GM18511 (cell line): ENCODE results near the gene CYP27A1.

Experiments used
- ATAC-seq: cut with Tn5 transposase; IDR thresholded peaks from one replicate; pipeline ENCODE4 v1.9.1; 2021; ENCODE audit warnings: mild to moderate bottlenecking, moderate library complexity; ENCODE audit not compliant: unreplicated experiment

CYP27A1 gene

GRCh38 chr2:218809515-218809914 is 27.6 kb downstream of the CYP27A1 start:
- no peak for ATAC-seq

- no peak for ATAC-seq
These were observed 28.3 kb downstream of the CYP27A1 start for GRCh38 chr2:218810256-218810655.

GRCh38 chr2:218811382-218811781 is 29.4 kb downstream of the CYP27A1 start:
- no peak for ATAC-seq

GRCh38 chr2:218812096-218812815 is 30.3 kb downstream of the CYP27A1 start:
- no peak for ATAC-seq

GRCh38 chr2:218812861-218813260 is 30.9 kb downstream of the CYP27A1 start:
- ATAC-seq: no peak

- ATAC-seq: no peak
These were observed 32.0 kb downstream of the CYP27A1 start for GRCh38 chr2:218813771-218814460.

DNA sequence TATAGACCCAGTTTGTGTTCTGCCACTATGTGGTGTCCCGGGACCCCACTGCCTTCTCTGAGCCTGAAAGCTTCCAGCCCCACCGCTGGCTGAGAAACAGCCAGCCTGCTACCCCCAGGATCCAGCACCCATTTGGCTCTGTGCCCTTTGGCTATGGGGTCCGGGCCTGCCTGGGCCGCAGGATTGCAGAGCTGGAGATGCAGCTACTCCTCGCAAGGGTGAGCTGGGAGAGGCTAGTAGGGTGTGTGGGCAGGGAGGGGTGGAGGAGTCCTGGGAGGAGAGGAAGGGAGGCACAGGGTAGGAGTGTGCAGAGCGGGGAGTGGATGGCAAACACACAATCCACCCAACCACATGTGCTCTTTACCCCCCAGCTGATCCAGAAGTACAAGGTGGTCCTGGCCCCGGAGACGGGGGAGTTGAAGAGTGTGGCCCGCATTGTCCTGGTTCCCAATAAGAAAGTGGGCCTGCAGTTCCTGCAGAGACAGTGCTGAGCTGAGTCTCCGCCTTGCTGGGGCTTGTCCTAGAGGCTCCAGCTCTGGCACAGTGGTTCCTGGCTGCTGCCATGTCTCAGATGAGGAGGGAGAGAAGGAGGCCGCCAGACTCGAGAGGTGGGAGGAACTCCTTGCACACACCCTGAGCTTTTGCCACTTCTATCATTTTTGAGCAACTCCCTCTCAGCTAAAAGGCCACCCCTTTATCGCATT is 32.7 kb downstream of the CYP27A1 start:
- ATAC-seq: no peak

DNA sequence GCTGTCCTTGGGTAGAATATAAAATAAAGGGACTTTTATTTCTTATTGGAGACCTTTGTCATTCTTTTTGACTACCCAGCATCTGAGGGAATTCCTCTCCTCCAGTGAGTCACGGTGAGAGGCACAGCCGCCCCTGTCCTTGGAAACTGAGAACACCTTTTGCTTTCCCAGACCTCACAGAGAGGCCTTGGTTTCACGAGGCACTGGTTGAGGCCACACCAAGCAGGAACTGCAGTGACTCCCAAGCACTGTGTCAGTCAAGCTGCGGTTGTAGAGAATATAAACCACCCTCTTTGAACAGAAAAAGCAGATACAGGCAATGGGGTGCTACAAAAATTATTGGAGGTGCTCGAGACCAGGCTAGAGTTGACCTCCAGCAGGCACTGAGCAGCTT is 33.3 kb downstream of the CYP27A1 start:
- no peak for ATAC-seq

DNA sequence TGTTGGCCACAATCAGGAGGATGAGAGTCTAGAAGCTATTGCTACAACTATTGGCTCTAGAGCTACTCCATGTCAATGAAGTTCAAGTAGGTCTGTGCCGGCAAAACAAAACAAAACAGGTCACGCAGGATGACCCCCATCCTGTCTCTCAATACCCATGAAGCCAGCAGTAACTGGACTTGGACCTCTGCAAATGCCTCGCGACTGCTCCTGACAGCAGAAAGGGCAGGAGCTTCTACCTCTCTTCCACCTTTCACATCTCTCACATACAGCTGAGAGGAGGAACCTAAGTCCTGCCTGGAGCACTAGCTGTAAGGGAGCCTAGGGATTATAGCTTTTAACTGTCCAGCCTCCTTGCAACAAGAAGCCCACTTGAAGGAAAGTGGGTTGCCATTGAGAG is 33.7 kb downstream of the CYP27A1 start:
- no peak for ATAC-seq

GRCh38 chr2:218816561-218817011 is 34.6 kb downstream of the CYP27A1 start:
- ATAC-seq: no peak

GRCh38 chr2:218819093-218819492 is 37.1 kb downstream of the CYP27A1 start:
- ATAC-seq: no peak

- ATAC-seq: no peak
These were observed 38.9 kb downstream of the CYP27A1 start for GRCh38 chr2:218820746-218821369.

DNA sequence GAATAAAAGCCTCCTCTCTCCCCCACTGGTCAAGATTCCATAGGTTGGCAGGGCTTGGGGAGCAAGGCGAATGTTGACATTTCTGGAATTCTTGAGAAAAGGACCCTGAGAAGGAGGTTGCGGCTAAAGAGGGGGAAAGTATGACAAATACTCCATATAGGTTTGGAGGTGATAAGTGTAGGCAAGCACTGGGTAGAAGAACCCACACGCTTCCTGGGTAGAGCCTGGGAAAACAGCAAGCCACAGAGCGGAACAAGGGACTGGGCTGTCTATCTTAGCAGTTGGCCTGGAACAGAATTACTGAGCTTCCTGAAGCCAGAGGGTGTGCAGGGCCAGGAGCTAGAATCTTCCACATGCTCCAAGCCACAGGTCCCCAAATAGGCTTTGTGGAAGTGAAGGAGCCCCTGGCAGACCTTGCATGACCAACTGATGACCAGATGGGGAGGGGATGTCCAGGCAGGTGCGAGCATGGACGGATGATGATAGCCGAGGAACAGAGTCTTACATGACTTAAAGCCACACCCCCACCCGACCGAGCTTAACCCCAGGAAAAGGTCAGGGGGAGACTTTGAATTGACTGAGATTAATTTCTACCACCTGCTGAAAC is 39.8 kb downstream of the CYP27A1 start:
- no peak for ATAC-seq

- ATAC-seq: no peak
These were observed 40.7 kb downstream of the CYP27A1 start for GRCh38 chr2:218822622-218823021.

- no peak for ATAC-seq
These were observed 41.4 kb downstream of the CYP27A1 start for GRCh38 chr2:218823196-218823855.

DNA sequence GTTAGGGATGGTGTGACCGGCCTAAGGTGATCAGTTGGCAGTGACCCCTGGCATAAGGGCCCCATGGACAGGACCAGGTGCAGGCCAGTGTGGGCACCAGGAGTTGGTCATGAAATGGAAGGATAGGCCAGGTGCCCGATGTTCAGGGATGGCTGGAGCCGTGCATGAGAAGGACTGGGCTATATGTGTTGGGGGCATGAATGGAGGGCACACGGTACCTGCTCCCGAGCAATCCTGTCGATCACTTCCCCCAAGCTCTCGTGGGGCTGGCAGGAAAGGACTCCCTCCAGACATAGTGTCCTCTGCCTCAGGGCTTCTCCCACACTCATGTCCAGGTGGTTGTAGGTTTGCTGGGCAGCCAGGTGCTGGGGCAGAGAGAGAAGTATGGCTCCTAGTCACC is 42.1 kb downstream of the CYP27A1 start:
- ATAC-seq: no peak

GRCh38 chr2:218826791-218827190 is 44.8 kb downstream of the CYP27A1 start:
- no peak for ATAC-seq

DNA sequence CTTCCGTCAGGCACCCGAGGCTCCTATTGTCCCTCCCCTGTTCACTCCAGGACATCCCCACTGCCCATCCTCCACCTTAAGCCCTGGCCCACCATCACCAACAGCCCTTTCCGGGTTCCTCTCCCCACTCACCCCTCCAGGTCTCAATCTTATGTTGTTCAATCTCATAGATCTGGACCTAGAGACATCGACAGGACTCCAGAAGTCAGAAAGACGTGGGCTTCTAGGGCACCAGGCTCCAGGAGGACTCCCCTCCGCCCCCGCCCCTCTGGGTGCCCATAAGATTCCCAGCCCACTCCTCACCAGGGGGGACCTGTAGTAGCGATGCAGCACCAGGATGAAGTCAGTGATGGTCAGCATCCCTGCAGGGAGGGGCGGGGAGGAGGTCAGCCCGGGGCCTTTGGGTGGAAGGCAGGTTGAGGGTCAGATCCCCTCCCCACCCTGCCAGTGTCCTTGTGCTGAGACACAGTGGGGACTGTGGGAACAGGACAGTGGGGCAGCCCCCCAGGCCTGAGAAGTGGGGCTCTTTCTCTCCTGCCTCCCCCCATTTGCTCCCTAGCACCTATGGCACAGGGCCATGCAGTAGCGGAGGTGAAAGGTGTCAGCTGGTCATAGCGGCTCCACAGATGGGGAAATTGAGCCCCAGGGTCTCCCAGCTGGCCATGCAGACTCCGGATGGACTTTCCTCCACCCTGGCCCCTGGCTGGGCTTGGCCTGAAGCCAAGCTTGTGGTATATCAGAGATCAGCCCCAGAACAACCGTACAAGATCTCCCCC is 45.9 kb downstream of the CYP27A1 start:
- ATAC-seq: no peak

GRCh38 chr2:218828477-218828778 is 46.5 kb downstream of the CYP27A1 start:
- no peak for ATAC-seq

DNA sequence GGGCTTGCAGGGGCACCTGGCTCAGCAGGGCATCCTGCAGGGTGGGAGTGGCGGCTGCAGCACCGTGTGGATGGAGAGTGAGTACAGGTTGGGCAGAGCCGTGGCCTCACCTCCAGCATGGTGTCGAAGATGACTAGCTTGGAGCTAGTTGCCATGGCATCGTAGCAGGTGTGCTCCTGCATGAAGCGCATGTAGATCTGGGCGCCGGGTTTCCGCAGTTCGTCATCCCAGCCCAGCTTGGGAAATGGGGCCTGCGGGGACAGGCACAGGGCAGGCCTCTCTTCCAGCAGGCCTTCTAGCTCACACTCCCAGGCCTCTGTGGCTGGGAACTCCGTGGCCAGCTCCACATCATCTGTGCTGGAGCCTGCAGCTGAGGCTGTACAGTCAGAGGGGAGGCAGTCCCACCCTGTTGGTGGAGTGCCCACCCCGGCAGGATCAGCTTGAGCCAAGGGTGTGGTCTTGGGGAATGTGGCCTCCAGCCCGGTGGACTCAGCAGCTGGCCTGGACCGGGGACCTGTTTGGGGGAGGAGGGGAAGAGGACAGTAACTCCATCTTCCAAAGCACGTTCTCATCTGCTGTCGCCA is 48.0 kb downstream of the CYP27A1 start:
- ATAC-seq: no peak
